Parathyroid adenoma (tissue), 2 donors: Measurements from ENCODE around the gene B4GALNT3.

Source experiments
- H2AFZ ChIP-seq: fragments of 300-600 bp; sonication (generic); one replicate; pipeline ENCODE4 v1.7.0; 2017; ENCODE audit warnings: antibody characterized with exemption, mild to moderate bottlenecking
- H3K27ac ChIP-seq: fragments of 300-600 bp; sonication (generic); one replicate; pipeline ENCODE4 v1.7.0; 2017
- H3K27me3 ChIP-seq: fragments of 300-600 bp; sonication (generic); one replicate; pipeline ENCODE4 v1.7.0; 2017; ENCODE audit warnings: low read length; ENCODE audit not compliant: control insufficient read depth, insufficient read depth
- H3K36me3 ChIP-seq: fragments of 300-600 bp; sonication (generic); one replicate; pipeline ENCODE4 v1.7.0; 2017; ENCODE audit warnings: low read length; ENCODE audit not compliant: control insufficient read depth, insufficient read depth
- H3K4me1 ChIP-seq: fragments of 300-600 bp; sonication (generic); one replicate; pipeline ENCODE4 v1.7.0; 2017; ENCODE audit warnings: control low read depth
- H3K4me2 ChIP-seq: fragments of 300-600 bp; sonication (generic); one replicate; pipeline ENCODE4 v1.7.0; 2017; ENCODE audit warnings: low read length
- H3K4me3 ChIP-seq: fragments of 300-600 bp; sonication (generic); one replicate; pipeline ENCODE4 v1.7.0; 2017; ENCODE audit warnings: low read depth, low read length
- H3K79me2 ChIP-seq: fragments of 300-600 bp; sonication (generic); one replicate; pipeline ENCODE4 v1.7.0; 2017; ENCODE audit warnings: control low read depth
- H3K9ac ChIP-seq: fragments of 300-600 bp; sonication (generic); one replicate; pipeline ENCODE4 v1.7.0; 2017; ENCODE audit warnings: mild to moderate bottlenecking
- H3K9me3 ChIP-seq: fragments of 300-600 bp; sonication (generic); one replicate; pipeline ENCODE4 v1.7.0; 2017; ENCODE audit warnings: low read length; ENCODE audit not compliant: control insufficient read depth
- CTCF ChIP-seq: fragments of 300-600 bp; sonication (generic); IDR thresholded peaks from one replicate; pipeline ENCODE4 v1.7.0; 2017; ENCODE audit warnings: antibody characterized with exemption, mild to moderate bottlenecking
- donor health status: primary hyperparathyroidism.

The B4GALNT3 gene

GRCh38 chr12:546920-547845, 87.4 kb downstream of the B4GALNT3 start:
- Histone ChIP-seq H2AFZ (peak overlapping the region; percentile 46), H3K27me3 (no peaks in the 10 kb centered on the region), H3K9ac (no peak overlapping the region), H3K36me3 (no peaks in the 10 kb centered on the region), H3K4me2 (no peak overlapping the region), H3K27ac (no peak overlapping the region), H3K79me2 (no peaks in the 10 kb centered on the region), H3K4me3 (no peak overlapping the region), H3K9me3 (no peaks in the 10 kb centered on the region), H3K4me1 (peaks cover under 1% of the 10 kb centered on the region)
- TF ChIP-seq CTCF = peak; percentile 99

GRCh38 chr12:547883-548470, 88.2 kb downstream of the B4GALNT3 start:
- TF ChIP-seq CTCF = no peak
- no peaks in the 10 kb centered on the region for H3K9me3 ChIP-seq
- H2AFZ ChIP-seq = no peak overlapping the region
- H3K36me3 ChIP-seq = no peaks in the 10 kb centered on the region
- no peak overlapping the region for H3K9ac ChIP-seq
- no peak overlapping the region for H3K4me3 ChIP-seq
- no peaks in the 10 kb centered on the region for H3K4me1 ChIP-seq
- no peaks in the 10 kb centered on the region for H3K79me2 ChIP-seq
- H3K27me3 ChIP-seq = no peaks in the 10 kb centered on the region
- H3K27ac ChIP-seq = no peak overlapping the region
- H3K4me2 ChIP-seq = no peak overlapping the region

DNA sequence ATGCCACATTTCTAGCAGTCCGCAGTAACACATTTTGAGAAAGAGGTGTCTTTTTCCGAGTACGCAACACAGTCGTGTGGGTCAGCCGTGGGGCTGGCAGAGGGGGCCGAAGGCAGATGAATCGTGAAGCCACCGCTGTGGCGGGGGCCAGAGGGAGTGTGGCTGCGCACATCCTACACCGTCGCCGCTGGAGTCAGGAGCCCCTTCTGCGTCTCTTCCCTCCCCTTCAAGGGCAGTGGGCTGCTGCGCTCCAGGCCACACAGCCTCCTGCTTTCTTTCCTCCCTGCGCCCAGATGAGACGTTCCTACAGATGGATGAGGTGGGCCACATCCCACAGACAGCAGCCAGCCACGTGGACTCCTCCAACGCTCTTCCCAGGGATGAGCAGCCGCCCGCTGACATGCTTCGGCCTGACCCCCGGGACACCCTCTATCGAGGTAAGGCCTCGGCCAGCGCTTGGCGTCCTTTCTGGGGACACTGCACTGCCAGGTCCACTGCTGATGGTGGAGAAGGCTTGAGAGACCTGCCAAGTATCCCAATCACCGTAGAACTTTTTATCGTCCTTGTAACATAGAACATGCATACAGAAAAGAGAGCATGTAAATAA, 89.8 kb downstream of the B4GALNT3 start:
- no peak overlapping the region for H3K4me3 ChIP-seq
- H3K4me2 ChIP-seq = no peak overlapping the region
- no peaks in the 10 kb centered on the region for H3K9me3 ChIP-seq
- no peaks in the 10 kb centered on the region for H3K36me3 ChIP-seq
- no peaks in the 10 kb centered on the region for H3K4me1 ChIP-seq
- H3K27ac ChIP-seq = no peak overlapping the region
- H2AFZ ChIP-seq = no peak overlapping the region
- no peak overlapping the region for H3K9ac ChIP-seq
- no peak for TF ChIP-seq CTCF
- no peaks in the 10 kb centered on the region for H3K27me3 ChIP-seq
- H3K79me2 ChIP-seq = no peaks in the 10 kb centered on the region

- Histone ChIP-seq H3K4me3 (no peak overlapping the region), H3K36me3 (no peaks in the 10 kb centered on the region), H3K27ac (no peak overlapping the region), H3K79me2 (no peaks in the 10 kb centered on the region), H3K4me2 (no peak overlapping the region), H3K9ac (no peak overlapping the region), H3K4me1 (no peaks in the 10 kb centered on the region), H3K27me3 (no peaks in the 10 kb centered on the region), H2AFZ (no peak overlapping the region), H3K9me3 (no peaks in the 10 kb centered on the region)
- no peak for TF ChIP-seq CTCF
Measured at GRCh38 chr12:550473-551260, 90.9 kb downstream of the B4GALNT3 start.
